IPS-18a (cell line): ENCODE data around the gene KHK.

ENCODE experiments used
- H3K27ac ChIP-seq: one replicate; pipeline ENCODE4 v1.5.1; 2013; ENCODE audit warnings: low read length
- H3K27me3 ChIP-seq: one replicate; pipeline ENCODE4 v1.6.1; 2013; ENCODE audit warnings: mild to moderate bottlenecking, low read length; ENCODE audit not compliant: control insufficient read depth, insufficient read depth
- H3K36me3 ChIP-seq: one replicate; pipeline ENCODE4 v1.6.1; 2013; ENCODE audit warnings: low read depth, low read length; ENCODE audit not compliant: control insufficient read depth
- H3K4me1 ChIP-seq: one replicate; pipeline ENCODE4 v1.6.1; 2013; ENCODE audit warnings: low read depth, low read length; ENCODE audit not compliant: control insufficient read depth
- H3K4me3 ChIP-seq: one replicate; pipeline ENCODE4 v1.5.1; 2013; ENCODE audit warnings: low read length
- H3K9ac ChIP-seq: one replicate; pipeline ENCODE4 v1.6.1; 2013; ENCODE audit warnings: mild to moderate bottlenecking, low read length, moderate library complexity
- H3K9me3 ChIP-seq: one replicate; pipeline ENCODE4 v1.6.1; 2013; ENCODE audit warnings: low read depth, low read length; ENCODE audit not compliant: control insufficient read depth

Gene KHK

GRCh38 chr2:27094353-27094984 lies 7.9 kb downstream of the KHK start:
- no peak overlapping the region for H3K4me3 ChIP-seq

GRCh38 chr2:27095427-27095744 lies 8.8 kb downstream of the KHK start:
- H3K27ac ChIP-seq: no peak overlapping the region
- H3K4me3 ChIP-seq: no peak overlapping the region
- no peaks in the 10 kb centered on the region for H3K36me3 ChIP-seq
- H3K4me1 ChIP-seq: no peaks in the 10 kb centered on the region
- H3K9ac ChIP-seq: no peak overlapping the region
- H3K27me3 ChIP-seq: no peaks in the 10 kb centered on the region
- H3K9me3 ChIP-seq: no peaks in the 10 kb centered on the region

More at GRCh38 chr2:27094353-27094984, 7.9 kb downstream of the KHK start:
- H3K36me3 ChIP-seq: no peaks in the 10 kb centered on the region
- no peaks in the 10 kb centered on the region for H3K9me3 ChIP-seq
- H3K27me3 ChIP-seq: no peaks in the 10 kb centered on the region
- no peak overlapping the region for H3K9ac ChIP-seq
- H3K27ac ChIP-seq: no peak overlapping the region
- H3K4me1 ChIP-seq: no peaks in the 10 kb centered on the region

GRCh38 chr2:27095745-27096651 lies 9.4 kb downstream of the KHK start:
- Histone ChIP-seq H3K27ac (no peak overlapping the region), H3K9ac (no peak overlapping the region), H3K9me3 (no peaks in the 10 kb centered on the region), H3K36me3 (no peaks in the 10 kb centered on the region), H3K4me1 (no peaks in the 10 kb centered on the region), H3K27me3 (no peaks in the 10 kb centered on the region), H3K4me3 (peak overlapping the region; percentile 47)

DNA sequence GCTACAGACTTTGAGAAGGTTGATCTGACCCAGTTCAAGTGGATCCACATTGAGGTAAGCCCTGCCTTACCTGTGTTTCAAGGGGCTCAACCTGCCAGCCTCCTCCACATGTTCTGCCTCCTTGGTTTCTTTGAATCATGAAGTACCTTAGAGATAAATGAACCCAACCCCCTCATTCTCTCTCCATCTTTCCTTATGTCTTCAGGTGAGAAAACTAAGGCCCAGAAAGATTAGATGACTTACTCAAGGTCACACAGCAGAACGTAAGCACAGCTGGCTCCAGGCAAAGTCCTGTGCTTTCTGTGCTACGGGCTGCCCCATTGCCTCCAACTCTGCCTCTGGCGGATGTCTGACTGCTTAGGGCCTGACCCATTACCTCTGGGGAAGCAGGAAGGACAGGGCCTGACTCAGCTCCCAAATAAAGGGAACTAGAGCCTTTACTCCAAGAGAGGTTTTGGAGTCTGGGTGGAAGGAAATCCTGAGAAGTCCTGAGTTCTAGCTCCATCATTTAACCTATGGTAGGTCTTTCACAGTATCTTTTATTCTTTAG lies 10.3 kb downstream of the KHK start:
- Histone ChIP-seq H3K4me3 (no peak overlapping the region), H3K9ac (no peak overlapping the region), H3K36me3 (no peaks in the 10 kb centered on the region), H3K27ac (no peak overlapping the region), H3K27me3 (no peaks in the 10 kb centered on the region), H3K4me1 (no peaks in the 10 kb centered on the region), H3K9me3 (no peaks in the 10 kb centered on the region)

DNA sequence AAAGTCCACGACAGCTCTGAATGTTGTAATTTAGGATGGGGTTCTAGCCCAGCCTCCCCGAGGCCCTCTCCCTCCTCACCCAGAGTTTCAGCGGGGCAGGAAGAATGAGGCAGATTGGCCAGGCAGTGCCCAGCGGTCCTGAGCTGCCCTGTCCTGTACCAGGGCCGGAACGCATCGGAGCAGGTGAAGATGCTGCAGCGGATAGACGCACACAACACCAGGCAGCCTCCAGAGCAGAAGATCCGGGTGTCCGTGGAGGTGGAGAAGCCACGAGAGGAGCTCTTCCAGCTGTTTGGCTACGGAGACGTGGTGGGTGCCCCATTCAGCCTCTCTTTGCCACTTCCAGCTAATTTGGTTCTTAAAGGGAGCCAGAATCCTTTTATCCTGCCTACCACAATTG lies 10.8 kb downstream of the KHK start:
- Histone ChIP-seq H3K27me3 (no peaks in the 10 kb centered on the region), H3K36me3 (no peaks in the 10 kb centered on the region), H3K27ac (no peak overlapping the region), H3K4me3 (no peak overlapping the region), H3K9ac (no peak overlapping the region), H3K4me1 (no peaks in the 10 kb centered on the region), H3K9me3 (no peaks in the 10 kb centered on the region)

DNA sequence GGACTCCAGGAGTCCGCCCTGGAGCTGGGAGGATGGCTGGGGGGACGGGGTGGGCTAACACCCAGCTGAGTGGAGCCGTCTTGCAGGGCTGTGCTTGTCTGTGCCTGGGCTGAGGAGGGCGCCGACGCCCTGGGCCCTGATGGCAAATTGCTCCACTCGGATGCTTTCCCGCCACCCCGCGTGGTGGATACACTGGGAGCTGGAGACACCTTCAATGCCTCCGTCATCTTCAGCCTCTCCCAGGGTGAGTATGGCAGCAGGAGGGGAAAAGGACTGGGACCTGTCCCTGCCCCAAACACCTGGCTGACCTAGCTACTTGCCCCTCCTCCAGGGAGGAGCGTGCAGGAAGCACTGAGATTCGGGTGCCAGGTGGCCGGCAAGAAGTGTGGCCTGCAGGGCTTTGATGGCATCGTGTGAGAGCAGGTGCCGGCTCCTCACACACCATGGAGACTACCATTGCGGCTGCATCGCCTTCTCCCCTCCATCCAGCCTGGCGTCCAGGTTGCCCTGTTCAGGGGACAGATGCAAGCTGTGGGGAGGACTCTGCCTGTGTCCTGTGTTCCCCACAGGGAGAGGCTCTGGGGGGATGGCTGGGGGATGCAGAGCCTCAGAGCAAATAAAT lies 12.9 kb downstream of the KHK start:
- Histone ChIP-seq H3K27me3 (no peaks in the 10 kb centered on the region), H3K9ac (no peak overlapping the region), H3K4me3 (no peak overlapping the region), H3K27ac (no peak overlapping the region), H3K9me3 (no peaks in the 10 kb centered on the region), H3K36me3 (no peaks in the 10 kb centered on the region), H3K4me1 (no peaks in the 10 kb centered on the region)

GRCh38 chr2:27100036-27100435 lies 13.5 kb downstream of the KHK start:
- Histone ChIP-seq H3K4me1 (no peaks in the 10 kb centered on the region), H3K9me3 (no peaks in the 10 kb centered on the region), H3K27me3 (no peaks in the 10 kb centered on the region), H3K36me3 (no peaks in the 10 kb centered on the region), H3K27ac (no peak overlapping the region), H3K4me3 (no peak overlapping the region), H3K9ac (no peak overlapping the region)

DNA sequence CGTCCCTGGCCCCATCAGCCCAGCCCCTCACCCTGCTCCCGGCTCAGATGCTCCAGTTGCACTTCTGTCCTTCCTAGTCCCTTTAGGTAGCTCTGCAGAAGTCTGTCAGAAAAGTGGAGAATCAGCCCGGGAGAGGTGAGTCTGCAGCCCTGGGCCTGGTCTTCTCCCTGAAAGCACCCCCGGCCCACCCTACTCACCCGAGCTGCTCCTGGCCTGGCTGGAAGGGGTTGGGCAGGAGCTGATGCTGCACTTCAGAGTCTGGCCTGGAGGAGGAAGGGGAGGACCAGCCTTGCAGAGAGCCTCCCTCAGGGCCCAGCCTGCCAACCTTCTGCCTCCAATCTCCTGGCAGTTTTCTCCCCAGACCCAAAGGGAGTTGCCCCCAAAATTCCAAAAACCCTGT lies 15.8 kb downstream of the KHK start:
- Histone ChIP-seq H3K4me1 (no peaks in the 10 kb centered on the region), H3K9ac (no peak overlapping the region), H3K4me3 (no peak overlapping the region), H3K27me3 (no peaks in the 10 kb centered on the region), H3K27ac (no peak overlapping the region), H3K36me3 (no peaks in the 10 kb centered on the region), H3K9me3 (no peaks in the 10 kb centered on the region)

- Histone ChIP-seq H3K9ac (no peak overlapping the region), H3K9me3 (no peaks in the 10 kb centered on the region), H3K27ac (no peak overlapping the region), H3K4me1 (no peaks in the 10 kb centered on the region), H3K36me3 (no peaks in the 10 kb centered on the region), H3K27me3 (no peaks in the 10 kb centered on the region), H3K4me3 (no peak overlapping the region)
These were observed 19.4 kb downstream of the KHK start for GRCh38 chr2:27105981-27106380.

GRCh38 chr2:27108221-27108620 lies 21.6 kb downstream of the KHK start:
- H3K27ac ChIP-seq: no peak overlapping the region
- H3K4me3 ChIP-seq: no peak overlapping the region
- H3K36me3 ChIP-seq: no peaks in the 10 kb centered on the region
- no peak overlapping the region for H3K9ac ChIP-seq
- no peaks in the 10 kb centered on the region for H3K27me3 ChIP-seq
- H3K4me1 ChIP-seq: no peaks in the 10 kb centered on the region
- no peaks in the 10 kb centered on the region for H3K9me3 ChIP-seq

GRCh38 chr2:27109083-27109482 lies 22.5 kb downstream of the KHK start:
- H3K36me3 ChIP-seq: no peaks in the 10 kb centered on the region
- no peak overlapping the region for H3K9ac ChIP-seq
- H3K27ac ChIP-seq: no peak overlapping the region
- no peaks in the 10 kb centered on the region for H3K4me1 ChIP-seq
- H3K9me3 ChIP-seq: no peaks in the 10 kb centered on the region
- H3K27me3 ChIP-seq: no peaks in the 10 kb centered on the region
- H3K4me3 ChIP-seq: no peak overlapping the region
